Measurements from ENCODE around the gene IYD. TPM values are rescaled to one million over a fixed set of nuclear protein-coding genes. Genes with fewer than 3 reads are reported as not detected.

Gene IYD
- polyA plus RNA-seq, 1 donor (not counting 4 experiments of a cell fraction or from before 2014, with no cell fraction given) = not detected

GRCh38 chr6:150332939-150333584 is 35.8 kb upstream of the IYD start:
- dilution Hi-C loops (cut with MboI; ENCODE audit: extremely low pct_ligation_motif_present, low sequenced_read_pairs) = no loop called here

GRCh38 chr6:150333585-150333941 is 35.2 kb upstream of the IYD start:
- H3K79me2 ChIP-seq (ENCODE audit: control insufficient read depth, insufficient read depth, low read length) = no peaks in the 10 kb centered on the region
- H3K4me2 ChIP-seq (ENCODE audit: control insufficient read depth, extremely low read depth, insufficient read depth, low read depth, low read length) = no peak overlapping the region
- dilution Hi-C loops (cut with MboI; ENCODE audit: extremely low pct_ligation_motif_present, low sequenced_read_pairs) = no loop called here
- FAIRE-seq (no peak), DNase-seq (ENCODE audit: low read depth, low spot score) (no peak)
- no peak overlapping the region for H2AFZ ChIP-seq (ENCODE audit: control insufficient read depth, low read length)
- H4K20me1 ChIP-seq (ENCODE audit: control insufficient read depth, extremely low read depth, insufficient read depth, low read length) = no peaks in the 10 kb centered on the region
- no peak overlapping the region for H3K27ac ChIP-seq (ENCODE audit: control insufficient read depth, insufficient read depth, low read length)
- no peaks in the 10 kb centered on the region for H3K27me3 ChIP-seq (ENCODE audit: control insufficient read depth, extremely low read depth, insufficient read depth, low read length)
- no peak overlapping the region for H3K9ac ChIP-seq (ENCODE audit: control insufficient read depth, extremely low read depth, insufficient read depth, low read length)
- peak in 1 of 3 experiments; percentile 44 for TF ChIP-seq CTCF (optimal IDR thresholded peaks at IDR 0.05 in 1 of 3, IDR thresholded peaks at IDR 0.05 in 1 of 3, conservative IDR thresholded peaks at IDR 0.05 in 1 of 3; ENCODE audit: extremely low read depth in 1 of 3, insufficient read depth in 2 of 3, low read length in 3 of 3)
- no peak for TF ChIP-seq EZH2 (IDR thresholded peaks at IDR 0.05; ENCODE audit: low read length)
- H3K9me3 ChIP-seq (ENCODE audit: control insufficient read depth, low read depth, low read length) = no peaks in the 10 kb centered on the region
- peaks cover 21% of the 10 kb centered on the region for H3K4me1 ChIP-seq (ENCODE audit: control insufficient read depth, extremely low read depth, insufficient read depth, low read length)
- H3K36me3 ChIP-seq (ENCODE audit: control insufficient read depth in 2 of 2, extremely low read depth in 1 of 2, insufficient read depth in 2 of 2, low read length in 2 of 2) = no peaks in the 10 kb centered on the region
- no peak overlapping the region for H3K4me3 ChIP-seq (ENCODE audit: control insufficient read depth in 2 of 3, extremely low read depth in 1 of 3, insufficient read depth in 2 of 3, low read depth in 1 of 3, low read length in 3 of 3)
- no peaks in the 10 kb centered on the region for H3K9me1 ChIP-seq (ENCODE audit: control insufficient read depth, extremely low read depth, insufficient read depth, low read length)

More at GRCh38 chr6:150332939-150333584, 35.8 kb upstream of the IYD start:
- DNase-seq (ENCODE audit: low read depth, low spot score) (no peak), FAIRE-seq (no peak)
- no peak for TF ChIP-seq CTCF (optimal IDR thresholded peaks at IDR 0.05 in 1 of 3, IDR thresholded peaks at IDR 0.05 in 1 of 3, conservative IDR thresholded peaks at IDR 0.05 in 1 of 3; ENCODE audit: extremely low read depth in 1 of 3, insufficient read depth in 2 of 3, low read length in 3 of 3)
- TF ChIP-seq EZH2 (IDR thresholded peaks at IDR 0.05; ENCODE audit: low read length) = no peak
- Histone ChIP-seq H3K27me3 (ENCODE audit: control insufficient read depth, extremely low read depth, insufficient read depth, low read length) (no peaks in the 10 kb centered on the region), H3K4me2 (ENCODE audit: control insufficient read depth, extremely low read depth, insufficient read depth, low read depth, low read length) (no peak overlapping the region), H3K4me1 (ENCODE audit: control insufficient read depth, extremely low read depth, insufficient read depth, low read length) (peaks cover 21% of the 10 kb centered on the region), H3K9me3 (ENCODE audit: control insufficient read depth, low read depth, low read length) (no peaks in the 10 kb centered on the region), H3K27ac (ENCODE audit: control insufficient read depth, insufficient read depth, low read length) (no peak overlapping the region), H3K4me3 (ENCODE audit: control insufficient read depth in 2 of 3, extremely low read depth in 1 of 3, insufficient read depth in 2 of 3, low read depth in 1 of 3, low read length in 3 of 3) (no peak overlapping the region), H2AFZ (ENCODE audit: control insufficient read depth, low read length) (no peak overlapping the region), H3K79me2 (ENCODE audit: control insufficient read depth, insufficient read depth, low read length) (no peaks in the 10 kb centered on the region), H4K20me1 (ENCODE audit: control insufficient read depth, extremely low read depth, insufficient read depth, low read length) (no peaks in the 10 kb centered on the region), H3K9me1 (ENCODE audit: control insufficient read depth, extremely low read depth, insufficient read depth, low read length) (no peaks in the 10 kb centered on the region), H3K9ac (ENCODE audit: control insufficient read depth, extremely low read depth, insufficient read depth, low read length) (no peak overlapping the region), H3K36me3 (ENCODE audit: control insufficient read depth in 2 of 2, extremely low read depth in 1 of 2, insufficient read depth in 2 of 2, low read length in 2 of 2) (no peaks in the 10 kb centered on the region)
